GM12873 (cell line): ENCODE results near the gene CCDC85C.

ENCODE experiments used
- TF ChIP-seq, protein P1 (sequence below): IDR thresholded peaks from 2 replicates; pipeline ENCODE4 v1.5.1; 2012; ENCODE audit warnings: low read depth, mild to moderate bottlenecking, moderate library complexity, low read length, control low read depth; ENCODE audit not compliant: insufficient read depth; ENCODE audit errors: missing control alignments

CCDC85C gene

DNA sequence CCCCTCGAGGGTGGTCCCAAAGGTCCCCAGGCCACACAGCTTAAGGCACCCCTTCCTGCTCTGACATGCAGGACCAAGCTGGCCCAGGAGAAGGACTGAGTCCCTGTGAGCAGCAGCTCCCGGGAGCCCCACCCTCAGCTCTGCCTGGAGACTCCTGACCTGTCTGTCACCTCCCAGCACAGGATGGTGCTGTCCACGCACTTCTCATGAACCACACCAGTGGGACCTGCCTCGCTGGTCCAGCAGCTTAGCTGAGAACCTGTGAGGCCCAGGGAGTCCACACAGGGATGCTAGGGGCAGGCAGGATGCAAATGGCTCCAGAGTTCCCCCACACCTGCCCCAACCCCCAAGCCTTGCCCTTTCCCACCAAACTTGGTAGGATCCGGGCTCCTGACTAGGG, 27.7 kb downstream of the CCDC85C start:
- TF ChIP-seq, protein P1, sequence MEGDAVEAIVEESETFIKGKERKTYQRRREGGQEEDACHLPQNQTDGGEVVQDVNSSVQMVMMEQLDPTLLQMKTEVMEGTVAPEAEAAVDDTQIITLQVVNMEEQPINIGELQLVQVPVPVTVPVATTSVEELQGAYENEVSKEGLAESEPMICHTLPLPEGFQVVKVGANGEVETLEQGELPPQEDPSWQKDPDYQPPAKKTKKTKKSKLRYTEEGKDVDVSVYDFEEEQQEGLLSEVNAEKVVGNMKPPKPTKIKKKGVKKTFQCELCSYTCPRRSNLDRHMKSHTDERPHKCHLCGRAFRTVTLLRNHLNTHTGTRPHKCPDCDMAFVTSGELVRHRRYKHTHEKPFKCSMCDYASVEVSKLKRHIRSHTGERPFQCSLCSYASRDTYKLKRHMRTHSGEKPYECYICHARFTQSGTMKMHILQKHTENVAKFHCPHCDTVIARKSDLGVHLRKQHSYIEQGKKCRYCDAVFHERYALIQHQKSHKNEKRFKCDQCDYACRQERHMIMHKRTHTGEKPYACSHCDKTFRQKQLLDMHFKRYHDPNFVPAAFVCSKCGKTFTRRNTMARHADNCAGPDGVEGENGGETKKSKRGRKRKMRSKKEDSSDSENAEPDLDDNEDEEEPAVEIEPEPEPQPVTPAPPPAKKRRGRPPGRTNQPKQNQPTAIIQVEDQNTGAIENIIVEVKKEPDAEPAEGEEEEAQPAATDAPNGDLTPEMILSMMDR, result no peak

DNA sequence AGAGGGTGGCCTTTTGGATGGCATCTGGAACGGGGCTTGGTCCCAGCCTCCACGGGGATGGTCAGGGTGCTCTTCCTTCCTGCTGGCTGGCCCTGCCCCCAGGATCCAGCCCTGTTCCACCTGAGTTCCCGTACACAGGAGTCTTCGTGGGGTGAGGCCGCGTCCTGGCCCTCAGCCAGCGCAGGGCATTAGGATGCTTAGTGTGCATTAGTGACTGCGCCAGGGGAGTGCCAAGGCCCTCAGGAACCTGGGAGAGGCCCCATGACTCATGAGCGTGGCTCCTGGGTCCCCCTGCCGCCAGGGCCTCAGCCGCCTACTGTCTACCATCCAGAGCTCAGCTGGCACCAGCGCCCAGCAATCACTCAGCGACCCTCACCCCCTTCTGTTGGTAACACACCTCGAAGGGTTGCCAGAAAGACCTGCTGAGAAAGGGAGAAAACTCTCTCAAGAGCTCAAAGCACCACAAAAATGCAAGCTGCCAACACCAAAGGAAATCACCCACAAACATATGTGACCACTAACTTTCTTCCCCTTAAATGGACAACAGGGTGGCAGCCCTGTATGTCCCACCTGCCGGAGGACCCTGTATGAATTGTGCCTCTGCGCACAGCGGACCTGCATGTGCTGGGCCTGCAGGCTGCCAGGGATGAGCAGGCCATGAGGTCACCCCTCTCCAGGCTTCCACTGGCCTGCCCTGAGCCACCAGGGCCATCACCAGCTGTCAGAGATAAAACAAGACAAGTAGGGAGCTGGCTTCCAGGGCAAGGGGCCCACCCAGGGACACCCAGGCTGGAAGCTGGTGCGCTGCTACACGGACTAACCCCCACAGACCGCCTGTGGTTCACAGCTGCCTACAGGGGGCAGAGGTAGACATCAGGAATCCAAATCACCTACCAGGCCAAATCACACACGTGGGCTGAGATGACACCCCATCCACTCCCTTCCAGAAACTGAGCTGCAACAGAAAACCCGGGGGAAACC, 28.7 kb downstream of the CCDC85C start:
- TF ChIP-seq, protein P1, result peak; percentile 28

DNA sequence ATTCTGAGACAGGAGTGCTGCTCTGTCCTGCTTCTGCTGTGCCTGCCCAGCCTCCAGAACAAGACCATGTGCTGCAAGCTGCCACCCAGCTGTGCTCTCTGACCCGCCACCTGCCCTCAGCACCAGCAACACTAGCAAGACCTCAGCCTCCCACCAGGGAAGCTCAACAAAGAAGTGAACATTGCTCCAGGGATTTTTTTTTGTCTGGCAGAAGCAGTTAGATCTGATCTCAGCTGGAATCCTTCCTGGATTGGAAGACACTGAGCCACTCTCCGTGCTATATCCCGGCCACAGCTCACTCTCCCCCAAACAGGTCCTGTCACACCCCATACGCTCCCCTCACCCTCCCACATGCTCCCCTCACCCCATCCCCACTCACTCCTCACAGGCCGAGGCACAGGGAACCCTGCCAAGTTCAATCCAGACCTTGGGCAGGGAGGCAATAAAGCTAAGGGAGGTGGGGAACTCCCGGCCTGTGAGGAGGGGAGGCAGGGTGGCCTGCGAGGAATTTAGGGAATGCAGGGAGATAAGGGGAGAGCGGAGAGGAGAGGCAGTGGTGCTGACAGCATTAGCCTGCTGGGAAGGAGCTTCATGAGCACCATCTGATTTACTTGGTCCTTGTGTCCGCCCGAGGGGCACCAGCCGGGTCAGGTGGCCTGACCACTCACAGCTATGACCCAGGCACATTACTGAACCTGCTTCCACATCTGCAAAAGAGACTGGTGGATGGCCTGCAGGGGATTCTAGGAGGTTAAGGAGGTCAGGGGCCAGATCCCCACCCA, 29.7 kb downstream of the CCDC85C start:
- TF ChIP-seq, protein P1, result no peak

DNA sequence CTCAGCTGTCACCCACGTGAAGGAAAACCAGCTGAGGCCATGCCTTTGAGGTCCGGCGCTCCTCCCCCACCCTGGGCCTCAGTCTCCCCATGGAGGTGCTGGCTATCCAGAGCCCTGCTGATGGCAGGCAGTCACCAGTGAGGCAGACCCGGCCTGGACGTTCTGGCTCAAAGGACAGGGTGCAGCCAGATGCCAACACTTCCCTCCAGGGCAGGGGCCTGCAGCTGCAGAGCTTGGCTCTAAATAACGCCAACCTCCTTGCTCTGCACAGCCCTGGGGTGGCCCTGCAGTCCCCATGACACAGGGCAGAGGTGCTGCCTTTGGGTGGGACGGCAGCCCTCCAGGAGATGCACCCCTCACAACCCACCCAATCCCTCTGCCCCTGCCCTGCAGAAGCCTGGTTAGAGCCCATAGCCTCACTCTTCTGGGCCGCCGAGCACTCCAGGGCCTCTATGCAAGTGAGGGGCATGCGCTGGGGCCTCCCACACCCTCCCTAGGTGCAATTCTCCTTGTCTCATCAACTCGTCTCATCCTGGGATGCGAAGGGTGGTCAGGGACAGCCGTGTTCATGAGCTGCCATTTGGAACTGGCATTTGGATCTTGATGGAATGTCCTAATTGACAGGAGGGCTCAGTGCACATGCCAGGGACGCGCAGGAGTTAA, 30.4 kb downstream of the CCDC85C start:
- TF ChIP-seq, protein P1, result no peak

DNA sequence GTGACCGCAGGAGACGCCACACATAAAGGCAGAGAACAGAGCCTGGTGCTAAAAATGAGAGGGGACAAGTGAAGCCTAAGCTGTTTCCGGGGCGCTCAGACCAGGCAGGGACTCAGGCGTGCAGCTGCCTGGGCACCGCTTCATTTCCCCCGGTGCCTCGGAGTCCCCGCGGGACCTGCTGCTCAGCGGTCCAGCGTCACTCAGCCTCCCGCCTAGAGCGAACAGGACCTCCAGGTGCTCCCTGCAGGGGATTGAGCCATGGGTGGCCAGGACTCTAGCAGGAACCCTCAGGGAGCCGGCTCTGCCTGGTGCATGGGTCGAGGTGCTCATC, 31.0 kb downstream of the CCDC85C start:
- TF ChIP-seq, protein P1, result no peak

DNA sequence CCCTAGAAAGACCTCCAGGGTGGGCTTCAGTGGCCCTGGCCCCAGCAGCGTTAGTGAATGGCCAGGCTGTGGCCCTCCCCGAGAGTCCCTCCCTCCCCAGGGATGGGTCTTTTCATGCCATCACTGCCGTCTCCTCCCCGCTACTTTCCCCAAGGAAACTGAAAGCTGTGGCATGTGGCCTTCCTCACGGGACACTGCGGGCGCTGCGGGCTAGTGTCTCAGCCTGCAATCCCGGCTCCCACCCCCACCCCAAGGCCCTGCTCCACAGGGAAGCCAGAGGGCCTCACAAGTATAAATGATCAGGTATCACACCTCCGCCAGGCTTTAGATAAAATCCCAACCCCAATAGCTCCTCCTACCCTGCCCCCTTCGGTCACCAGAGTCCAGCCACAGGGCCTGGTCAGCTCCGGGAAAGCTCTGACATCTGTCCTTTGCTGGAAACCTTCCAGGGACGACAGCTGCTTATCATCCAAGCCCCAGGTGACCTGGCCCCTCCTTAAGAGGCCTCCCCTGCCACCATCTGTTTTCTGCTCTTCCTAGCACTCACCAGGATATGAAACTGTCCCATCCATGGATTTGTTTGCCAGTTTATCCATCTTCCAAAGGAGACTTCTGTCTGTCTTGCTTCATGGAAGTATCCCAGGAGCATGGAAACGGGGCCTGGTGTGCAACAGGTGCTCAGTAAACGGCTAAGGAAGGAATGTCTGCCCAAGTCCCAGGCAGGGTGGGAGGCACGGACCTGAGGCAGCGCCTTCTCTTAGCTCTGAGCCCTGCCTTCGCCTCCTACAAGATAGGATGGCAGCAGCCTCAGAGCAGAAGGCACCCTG, 31.6 kb downstream of the CCDC85C start:
- TF ChIP-seq, protein P1, result no peak
